ENCODE results near the gene TRIM65. TPM values are rescaled to one million over a fixed set of nuclear protein-coding genes. Genes with fewer than 3 reads are reported as not detected.
"Not testable (repeated sequence)": the region's sequence is repeated elsewhere in the genome, so short reads cannot be mapped to it uniquely, and the experiment has no call there.

The TRIM65 gene
- total RNA-seq, 1 donor from 2014 or later, result 9.8 TPM

- no peak for DNase-seq (ENCODE audit: low spot score)
- no peak for ATAC-seq
Observed at GRCh38 chr17:75898065-75898464, 1.3 kb upstream of the TRIM65 start.

DNA sequence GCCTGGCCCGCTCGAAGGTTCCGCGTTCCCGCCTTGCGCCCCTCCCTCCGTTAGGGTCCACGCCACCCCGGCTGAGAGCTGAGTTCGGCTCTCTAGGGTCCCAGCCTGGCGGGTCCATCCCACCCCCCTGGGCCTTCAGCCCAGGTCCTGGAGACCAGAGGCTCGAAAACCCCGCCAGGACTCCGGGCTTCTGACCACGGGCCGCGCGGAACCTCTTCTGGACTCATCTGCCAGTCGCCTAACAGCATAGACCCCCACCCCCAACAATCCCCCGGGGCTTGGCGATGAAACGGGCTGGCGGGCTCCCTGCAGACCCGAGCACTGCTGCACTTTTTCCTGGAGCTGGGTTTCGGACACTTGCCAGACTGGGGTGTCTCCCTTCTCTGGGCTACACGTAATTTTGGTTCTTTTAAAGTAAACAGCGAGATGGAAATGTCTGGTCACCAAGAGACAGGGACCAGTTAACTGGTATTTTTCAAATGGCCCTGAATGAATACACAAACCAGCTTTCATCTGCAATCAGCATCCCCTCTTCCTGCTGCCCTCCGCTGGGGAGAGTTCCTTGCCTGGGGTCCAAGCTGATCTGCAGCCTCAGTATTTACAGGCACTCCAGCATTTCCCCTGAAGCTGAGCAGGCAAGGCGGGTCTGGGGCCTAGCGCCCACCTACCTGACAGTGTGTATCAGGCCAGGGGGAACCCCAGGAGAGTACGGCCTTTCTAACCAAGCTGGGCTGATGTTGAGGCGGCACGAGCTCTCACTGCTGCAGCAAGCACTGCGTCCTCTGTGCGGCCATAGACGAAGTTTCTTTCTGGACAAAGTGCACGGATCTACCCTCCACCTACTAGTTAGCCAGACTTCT lies 639 bp upstream of the TRIM65 start:
- ATAC-seq (no peak), DNase-seq (ENCODE audit: low spot score) (peak; percentile 62)

DNA sequence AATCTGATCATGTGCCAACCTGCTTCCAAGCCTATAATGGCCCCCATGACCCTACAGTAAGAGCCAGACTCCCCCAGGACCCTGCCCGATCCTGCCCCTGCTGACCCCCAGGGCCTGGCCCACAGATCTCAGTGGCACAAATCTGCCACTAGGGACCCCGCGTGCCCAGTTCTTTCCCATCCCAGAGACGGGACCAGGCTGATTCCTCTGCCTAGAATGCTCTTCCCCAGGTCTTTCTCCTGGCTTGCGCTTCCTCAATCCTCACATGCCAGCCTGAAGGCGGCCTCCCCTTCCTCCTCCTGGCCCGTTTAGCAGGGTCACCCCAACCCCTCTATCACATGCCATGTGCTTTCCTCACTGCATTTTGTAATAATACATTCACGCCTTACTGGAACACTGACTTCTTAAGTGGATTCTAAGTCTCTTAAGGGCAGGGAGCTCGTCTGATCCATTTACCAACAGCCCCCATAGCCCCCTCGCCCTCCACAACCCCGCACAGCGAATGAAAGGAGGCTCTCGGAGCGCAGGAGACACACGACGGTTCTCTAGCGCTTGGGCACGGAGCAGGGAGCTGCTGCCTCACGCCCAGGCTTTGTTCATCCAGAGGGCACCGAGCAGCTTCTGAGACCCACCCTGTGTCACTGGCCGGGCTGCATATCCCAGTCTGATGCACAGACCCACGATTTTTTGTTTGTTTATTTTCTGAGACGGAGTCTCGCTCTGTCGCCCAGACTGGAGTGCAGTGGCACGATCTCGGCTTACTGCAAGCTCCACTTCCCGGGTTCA lies 1.2 kb downstream of the TRIM65 start:
- ATAC-seq (no peak), DNase-seq (ENCODE audit: low spot score) (no peak)

DNA sequence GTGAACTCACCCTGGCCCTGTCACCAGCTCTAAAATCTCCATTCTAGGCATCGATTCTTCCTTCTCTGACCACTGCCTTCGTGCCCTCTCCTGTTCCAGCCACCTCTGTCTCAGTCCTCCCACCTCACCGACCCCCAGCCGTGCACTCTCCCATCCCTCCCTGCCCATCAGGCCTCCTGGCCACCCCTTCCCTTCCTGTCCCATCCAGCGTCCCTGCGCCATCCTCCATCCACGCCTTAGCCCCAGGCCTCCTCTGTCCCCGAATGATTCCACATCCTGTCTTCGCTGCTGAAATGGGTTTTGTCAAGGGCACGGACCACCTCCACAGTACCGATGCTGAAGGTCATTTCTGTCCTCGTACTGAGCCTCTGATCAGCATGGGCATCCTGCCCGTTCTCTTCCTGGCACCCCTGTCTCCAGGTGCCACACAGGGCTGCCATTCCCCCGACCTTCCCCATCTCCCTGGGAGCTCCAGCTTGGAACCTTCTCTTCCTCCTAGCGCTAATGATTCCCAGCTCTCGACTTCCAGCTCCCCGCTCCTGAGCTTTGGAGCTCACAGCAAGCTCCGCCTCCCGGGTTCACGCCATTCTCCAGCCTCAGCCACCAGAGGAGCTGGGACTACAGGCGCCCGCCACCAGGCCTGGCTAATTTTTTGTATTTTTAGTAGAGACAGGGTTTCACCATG lies 2.6 kb downstream of the TRIM65 start:
- no peak for ATAC-seq
- DNase-seq (ENCODE audit: low spot score), result no peak

DNA sequence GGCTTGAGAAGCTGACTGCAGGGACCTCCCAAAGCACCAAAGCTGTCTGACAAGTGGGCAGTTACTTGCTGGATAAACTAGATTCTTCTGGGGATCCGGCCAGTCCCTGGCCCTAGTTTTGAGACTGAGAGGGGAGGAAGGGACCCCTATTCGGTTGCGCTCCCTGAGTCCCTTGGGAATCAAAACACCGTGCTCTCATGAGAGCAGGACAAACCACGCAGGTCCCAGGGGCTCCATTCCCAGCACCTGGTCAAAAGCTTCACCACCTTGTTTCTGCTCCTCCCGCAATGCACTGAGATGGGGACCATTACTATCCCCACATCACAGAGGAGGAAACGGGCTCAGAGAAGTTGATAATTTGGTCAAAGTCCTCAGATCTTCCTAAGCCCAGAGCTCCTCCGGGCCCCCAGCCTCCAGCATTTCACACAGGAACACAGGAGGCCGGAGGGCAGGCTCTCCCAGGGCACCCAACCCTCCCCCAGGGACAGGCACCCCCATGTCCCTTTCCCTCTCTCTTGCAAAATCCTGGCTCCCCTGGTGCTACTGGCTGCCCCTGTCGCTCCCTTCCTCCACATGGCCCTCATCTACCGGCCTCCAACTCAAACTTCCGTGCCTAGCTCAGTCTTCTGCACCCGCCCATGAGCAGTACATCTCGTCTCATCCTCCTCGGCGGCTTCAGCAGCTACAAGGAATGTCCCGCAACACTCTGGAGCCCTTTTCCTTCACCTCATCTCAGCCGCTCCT lies 3.3 kb downstream of the TRIM65 start:
- no peak for ATAC-seq
- DNase-seq (ENCODE audit: low spot score), result no peak

GRCh38 chr17:75892556-75893224 lies 4.1 kb downstream of the TRIM65 start:
- peak; percentile 17 for ATAC-seq
- DNase-seq (ENCODE audit: low spot score), result no peak

DNA sequence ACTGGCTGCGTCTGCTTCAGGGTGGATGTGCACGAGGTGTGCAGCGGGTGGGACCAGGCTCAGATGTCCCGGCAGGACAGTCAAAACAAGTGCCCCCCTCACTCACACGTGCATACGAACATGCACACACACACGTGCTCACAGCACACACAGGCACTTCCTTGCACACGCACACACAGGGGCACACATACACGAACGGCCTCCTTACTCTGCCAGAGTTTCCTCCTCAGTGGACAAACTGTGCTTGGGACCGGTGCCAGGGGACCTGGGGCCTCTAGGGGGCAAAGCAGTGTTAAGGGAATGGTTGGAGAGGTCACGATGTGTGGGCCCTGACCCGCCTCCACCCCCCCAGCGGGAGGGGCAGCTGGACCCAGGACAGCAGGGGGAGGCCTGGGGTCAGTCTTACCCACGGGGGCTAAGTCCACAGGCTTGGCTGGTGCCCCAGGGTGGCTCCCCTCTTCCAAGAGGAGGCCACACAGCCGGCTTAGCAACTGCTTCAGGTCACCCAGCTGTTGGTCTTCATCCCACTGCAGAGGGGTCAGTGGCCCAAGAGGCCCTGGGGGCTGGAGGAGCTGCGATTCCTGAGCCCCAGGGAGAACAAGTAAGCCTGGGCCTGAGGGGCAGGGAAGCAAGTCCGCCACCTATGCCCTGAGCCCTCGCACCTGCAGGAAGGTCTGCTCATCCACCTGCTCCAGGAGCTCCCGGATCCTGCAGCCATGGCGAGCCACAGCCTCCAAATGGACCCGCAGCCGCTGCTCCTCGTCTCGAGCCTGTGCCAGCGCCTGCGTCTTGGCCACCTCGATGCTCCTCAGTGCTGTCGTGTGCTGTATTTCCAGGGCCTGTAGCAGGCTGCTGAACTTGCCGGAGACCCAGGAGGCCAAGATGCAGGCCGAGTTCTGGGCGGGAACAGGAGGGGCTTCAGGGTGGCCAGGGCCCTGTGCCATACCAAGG lies 4.9 kb downstream of the TRIM65 start:
- peak; percentile 51 for ATAC-seq
- DNase-seq (ENCODE audit: low spot score), result peak; percentile 71

DNA sequence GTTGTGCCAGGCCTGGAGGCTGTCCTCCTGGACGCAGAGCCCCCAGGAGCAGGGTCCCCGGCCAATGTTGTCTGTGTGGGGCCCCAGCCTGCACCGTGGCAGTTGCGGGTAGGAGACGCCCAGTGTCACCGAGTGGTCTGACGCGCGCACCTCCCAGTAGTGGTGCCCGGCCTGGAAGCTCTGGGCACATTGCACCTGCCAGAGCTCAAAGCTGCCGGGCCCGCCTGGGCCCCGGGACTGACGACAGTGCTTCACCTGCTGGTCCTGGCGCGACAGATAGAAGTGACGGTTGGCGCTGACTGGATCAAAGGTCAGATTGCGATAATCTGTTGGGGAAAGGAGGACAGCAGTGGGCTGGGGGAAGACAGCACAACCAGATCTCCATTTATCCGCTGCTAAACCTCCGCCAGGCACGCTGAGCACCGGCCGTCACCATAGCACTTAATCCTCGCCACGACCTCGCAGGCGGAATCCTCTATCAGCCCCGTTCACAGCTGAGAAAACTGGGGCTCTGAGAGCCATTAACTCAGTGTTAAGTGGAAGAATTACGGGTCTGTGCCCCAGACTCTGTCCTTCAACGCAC lies 5.6 kb downstream of the TRIM65 start:
- ATAC-seq (peak; percentile 52), DNase-seq (ENCODE audit: low spot score) (peak; percentile 65)

- DNase-seq (ENCODE audit: low spot score) (no peak), ATAC-seq (no peak)
Observed at GRCh38 chr17:75889454-75889853, 7.3 kb downstream of the TRIM65 start.

DNA sequence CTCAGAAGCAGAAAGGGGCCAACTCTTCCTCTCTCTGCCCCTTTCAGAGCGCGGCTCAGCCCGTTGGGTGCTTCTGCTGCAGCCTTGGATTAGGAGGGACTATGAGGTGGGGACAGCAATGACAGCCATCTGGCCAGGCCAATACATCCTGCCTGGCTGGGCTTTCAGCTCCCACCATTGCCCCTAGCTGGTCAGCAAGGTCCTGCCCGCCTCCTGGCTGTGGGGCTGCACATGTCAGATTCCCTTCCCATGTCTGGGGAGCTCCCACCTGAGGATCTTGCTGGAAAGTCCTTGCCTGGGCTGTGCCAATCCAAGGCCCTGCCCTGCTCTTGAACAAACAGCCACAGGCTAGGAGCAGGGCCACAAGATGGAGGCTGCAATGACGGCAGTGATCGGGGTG lies 8.3 kb downstream of the TRIM65 start:
- DNase-seq (ENCODE audit: low spot score) (no peak), ATAC-seq (no peak)

DNA sequence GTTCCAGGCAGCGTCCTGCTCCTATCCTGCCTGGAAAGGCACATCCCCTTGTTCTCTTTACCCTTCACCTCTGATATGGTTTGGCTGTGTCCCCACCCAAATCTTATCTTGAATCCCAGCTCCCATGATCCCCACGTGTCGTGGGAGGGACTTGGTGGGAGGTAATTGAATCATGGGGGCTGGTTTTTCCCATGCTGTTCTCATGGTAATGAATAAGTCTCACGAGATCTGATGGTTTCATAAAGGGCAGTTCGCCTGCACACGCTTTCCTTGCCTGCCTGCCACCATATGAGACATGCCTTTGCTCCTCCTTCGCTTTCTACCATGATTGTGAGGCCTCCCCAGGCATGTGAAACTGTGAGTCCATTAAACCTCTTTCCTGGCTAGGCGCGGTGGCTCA lies 10.9 kb downstream of the TRIM65 start:
- ATAC-seq; DNase-seq (ENCODE audit: low spot score): not testable (repeated sequence)

- no peak for ATAC-seq
- DNase-seq (ENCODE audit: low spot score), result no peak
Observed at GRCh38 chr17:75885431-75885830, 11.3 kb downstream of the TRIM65 start.

DNA sequence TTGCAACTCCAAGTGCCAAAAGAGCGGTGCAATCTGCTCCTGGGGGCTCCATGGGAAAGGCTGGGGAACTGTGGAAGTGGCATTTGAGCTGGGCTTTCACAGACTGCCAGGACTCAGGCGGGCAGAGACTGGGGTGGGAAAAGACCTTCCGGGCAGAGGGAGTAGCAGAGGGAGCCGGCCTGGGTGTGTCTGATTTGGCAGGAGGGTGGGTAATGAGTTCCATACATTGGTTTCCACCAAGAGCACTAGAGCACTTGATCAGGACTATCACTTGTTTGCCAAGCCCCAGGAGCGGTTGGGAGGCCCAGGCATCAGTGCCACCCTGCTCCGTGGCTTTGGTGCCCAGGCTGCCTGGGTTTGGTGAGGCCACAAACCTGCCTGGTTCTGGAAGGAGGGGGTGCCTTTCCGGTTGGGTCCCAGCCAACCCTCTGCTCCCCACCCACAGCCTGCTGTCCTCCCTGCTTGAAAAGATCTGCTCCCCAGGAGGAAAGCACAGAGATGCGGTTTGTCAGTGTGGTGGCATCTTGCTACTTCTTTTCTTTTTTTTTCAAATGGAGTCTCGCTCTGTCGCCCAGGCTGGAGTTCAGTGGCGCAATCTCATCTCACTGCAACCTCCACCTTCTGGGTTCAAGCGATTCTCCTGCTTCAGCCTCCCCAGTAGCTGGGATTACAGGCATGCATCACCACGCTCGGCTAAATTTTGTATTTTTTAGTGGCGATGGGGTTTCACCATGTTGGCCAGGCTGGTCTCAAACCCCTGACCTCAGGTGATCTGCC lies 14.9 kb downstream of the TRIM65 start:
- ATAC-seq, result no peak
- DNase-seq (ENCODE audit: low spot score), result no peak

DNA sequence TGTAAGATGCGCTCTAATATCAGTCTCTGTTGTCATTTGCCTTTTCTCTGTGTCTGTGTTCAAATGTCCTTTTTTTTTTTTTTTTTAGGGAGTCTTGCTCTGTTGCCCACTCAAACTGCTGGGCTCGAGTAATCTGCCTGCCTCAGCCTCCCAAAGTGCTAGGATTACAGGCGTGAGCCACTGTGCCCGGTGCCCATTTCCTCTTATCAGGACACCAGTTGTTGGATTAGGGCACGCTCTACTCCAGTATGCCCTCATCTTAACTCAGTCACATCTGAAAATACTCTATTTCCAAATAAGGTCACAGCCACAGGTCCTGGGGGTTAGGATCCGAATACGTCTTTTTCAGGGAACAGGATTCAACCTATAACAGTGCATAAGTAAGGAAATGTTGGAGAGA lies 16.5 kb downstream of the TRIM65 start:
- ATAC-seq, result no peak

GRCh38 chr17:75878174-75878998 lies 18.4 kb downstream of the TRIM65 start, which contains the start of gene TRIM47:
TSS of gene TRIM47 (minus strand) at chr17:75878581. CDS start at chr17:75878548, 33 bp downstream.
- peak; percentile 83 for DNase-seq (ENCODE audit: low spot score)
- peak; percentile 68 for ATAC-seq

More for the DNA sequence above, 16.5 kb downstream of the TRIM65 start:
- DNase-seq (ENCODE audit: low spot score), result no peak

- DNase-seq (ENCODE audit: low spot score) (peak; percentile 83), ATAC-seq (peak; percentile 65)
Observed at GRCh38 chr17:75877752-75878173, 19.0 kb downstream of the TRIM65 start.
